Immature natural killer cell (primary cell): ENCODE data around the gene HAUS1. TPM values are rescaled to one million over a fixed set of nuclear protein-coding genes. Genes with fewer than 3 reads are reported as not detected.

Source experiments
- DNase-seq, 3 donors: peaks; one replicate each; pipeline ENCODE4 v3.0.0; 2022; ENCODE audit warnings: mixed read lengths in 1 of 3
- H3K27ac Mint-ChIP-seq, 6 donors: one replicate each; pipeline ENCODE4 v1.8.0; 2020; ENCODE audit warnings: mixed read lengths in 6 of 6, mild to moderate bottlenecking in 5 of 6, inconsistent platforms in 4 of 6, moderate library complexity in 3 of 6
- H3K27me3 Mint-ChIP-seq, 3 donors: one replicate each; pipeline ENCODE4 v1.8.0; 2020 to 2021; ENCODE audit warnings: low read depth in 3 of 3, mild to moderate bottlenecking in 3 of 3, mixed read lengths in 3 of 3, moderate library complexity in 3 of 3, inconsistent platforms in 1 of 3
- H3K36me3 Mint-ChIP-seq, 3 donors: one replicate each; pipeline ENCODE4 v1.8.0; 2020; ENCODE audit warnings: mixed read lengths in 3 of 3, inconsistent platforms in 2 of 3, mild to moderate bottlenecking in 2 of 3
- H3K4me1 Mint-ChIP-seq, 2 donors: one replicate each; pipeline ENCODE4 v1.8.0; 2020; ENCODE audit warnings: inconsistent platforms in 2 of 2, mild to moderate bottlenecking in 2 of 2, mixed read lengths in 2 of 2, moderate library complexity in 1 of 2
- H3K4me3 Mint-ChIP-seq, 5 donors: one replicate each; pipeline ENCODE4 v1.8.0; 2020; ENCODE audit warnings: mild to moderate bottlenecking in 5 of 5, mixed read lengths in 5 of 5, inconsistent platforms in 3 of 5, moderate library complexity in 3 of 5
- H3K9me3 Mint-ChIP-seq, 6 donors: one replicate each; pipeline ENCODE4 v1.8.0; 2020; ENCODE audit warnings: mild to moderate bottlenecking in 6 of 6, mixed read lengths in 6 of 6, inconsistent platforms in 4 of 6, moderate library complexity in 3 of 6
- polyA plus RNA-seq, 3 donors: library from polyadenylated mRNA; unstranded; fragments of 300-500 nt; fragmentation: Illumina TruSeq; gene quantifications; one replicate each; pipeline ENCODE4 v1.2.3, GENCODE V29; 2021

HAUS1 gene
- polyA plus RNA-seq, 3 donors from 2014 or later = 33.3 to 54.1 (median 44.3) TPM

- no peak for DNase-seq
- H3K27ac Mint-ChIP-seq = no peak overlapping the region
- peaks cover 1 to 4% (median 3%) of the 10 kb centered on the region in 3 donors for H3K27me3 Mint-ChIP-seq
- no peaks in the 10 kb centered on the region for H3K36me3 Mint-ChIP-seq
- peaks cover 17 to 18% of the 10 kb centered on the region in 2 donors for H3K4me1 Mint-ChIP-seq
- no peaks in the 10 kb centered on the region for H3K9me3 Mint-ChIP-seq
- no peak overlapping the region for H3K4me3 Mint-ChIP-seq
Measured at GRCh38 chr18:46166261-46166970, 62.2 kb downstream of the HAUS1 start.

DNA sequence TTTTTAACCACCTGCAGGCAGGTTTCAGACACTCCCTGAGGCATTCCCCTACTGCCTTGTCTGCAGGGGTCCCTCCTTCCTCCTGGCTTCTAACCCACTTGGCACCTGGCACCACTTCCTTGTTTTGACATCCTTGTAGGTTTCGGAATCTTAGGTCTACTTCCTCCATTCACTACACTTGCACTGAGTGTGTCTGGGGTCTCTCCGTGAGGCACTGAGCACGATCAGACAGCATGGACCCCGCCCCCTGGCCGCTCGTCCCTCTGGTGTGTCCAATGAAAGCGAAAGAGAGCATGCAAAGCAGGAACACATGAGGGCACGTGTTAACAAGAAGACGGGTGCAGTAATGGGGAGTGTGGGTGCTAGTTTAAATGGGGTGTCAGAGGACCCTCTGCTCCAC lies 63.8 kb downstream of the HAUS1 start:
- peak in 2 of 3 donors; percentile 11 to 12 for DNase-seq
- peaks cover 3 to 4% (median 4%) of the 10 kb centered on the region in 3 donors for H3K27me3 Mint-ChIP-seq
- H3K4me1 Mint-ChIP-seq = peaks cover 11 to 15% of the 10 kb centered on the region in 2 donors
- peak overlapping the region; percentile 52 to 83 (median 80) for H3K4me3 Mint-ChIP-seq
- no peaks in the 10 kb centered on the region for H3K9me3 Mint-ChIP-seq
- H3K27ac Mint-ChIP-seq = peak overlapping the region in 4 of 6 donors; percentile 13 to 49 (median 20)
- H3K36me3 Mint-ChIP-seq = no peaks in the 10 kb centered on the region

GRCh38 chr18:46169464-46169941 lies 65.3 kb downstream of the HAUS1 start:
- Mint-ChIP-seq H3K4me1 (peaks cover 7 to 11% of the 10 kb centered on the region in 2 donors), H3K9me3 (no peaks in the 10 kb centered on the region), H3K27ac (no peak overlapping the region), H3K27me3 (peaks cover 9 to 12% (median 11%) of the 10 kb centered on the region in 3 donors), H3K4me3 (no peak overlapping the region), H3K36me3 (no peaks in the 10 kb centered on the region)
- no peak for DNase-seq

DNA sequence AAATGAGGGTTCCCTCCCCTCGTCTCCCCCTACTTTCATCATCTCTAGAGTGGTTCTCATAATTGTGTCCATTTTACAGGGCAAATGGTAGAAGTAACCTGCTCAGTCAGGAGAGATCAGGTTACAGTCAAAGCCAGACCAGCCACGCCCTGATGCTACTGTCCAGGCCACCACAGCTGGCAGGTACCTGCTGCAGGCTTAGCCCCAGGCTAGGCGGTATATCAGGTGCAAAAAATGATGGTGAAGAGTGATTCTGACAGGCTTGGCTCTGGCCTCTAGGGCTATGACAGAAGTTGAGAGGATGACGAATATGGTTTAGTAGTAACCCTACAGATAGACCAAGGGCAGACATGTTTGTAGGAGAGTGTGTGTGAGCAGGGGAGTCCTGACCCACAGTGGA lies 67.1 kb downstream of the HAUS1 start:
- Mint-ChIP-seq H3K9me3 (no peaks in the 10 kb centered on the region), H3K4me1 (peaks cover 25 to 28% of the 10 kb centered on the region in 2 donors), H3K27me3 (peaks cover 6 to 13% (median 10%) of the 10 kb centered on the region in 3 donors), H3K36me3 (no peaks in the 10 kb centered on the region), H3K27ac (peak overlapping the region in 2 of 6 donors; percentile 1 to 45), H3K4me3 (peak overlapping the region in 4 of 5 donors; percentile 19 to 51 (median 48))
- DNase-seq = no peak

DNA sequence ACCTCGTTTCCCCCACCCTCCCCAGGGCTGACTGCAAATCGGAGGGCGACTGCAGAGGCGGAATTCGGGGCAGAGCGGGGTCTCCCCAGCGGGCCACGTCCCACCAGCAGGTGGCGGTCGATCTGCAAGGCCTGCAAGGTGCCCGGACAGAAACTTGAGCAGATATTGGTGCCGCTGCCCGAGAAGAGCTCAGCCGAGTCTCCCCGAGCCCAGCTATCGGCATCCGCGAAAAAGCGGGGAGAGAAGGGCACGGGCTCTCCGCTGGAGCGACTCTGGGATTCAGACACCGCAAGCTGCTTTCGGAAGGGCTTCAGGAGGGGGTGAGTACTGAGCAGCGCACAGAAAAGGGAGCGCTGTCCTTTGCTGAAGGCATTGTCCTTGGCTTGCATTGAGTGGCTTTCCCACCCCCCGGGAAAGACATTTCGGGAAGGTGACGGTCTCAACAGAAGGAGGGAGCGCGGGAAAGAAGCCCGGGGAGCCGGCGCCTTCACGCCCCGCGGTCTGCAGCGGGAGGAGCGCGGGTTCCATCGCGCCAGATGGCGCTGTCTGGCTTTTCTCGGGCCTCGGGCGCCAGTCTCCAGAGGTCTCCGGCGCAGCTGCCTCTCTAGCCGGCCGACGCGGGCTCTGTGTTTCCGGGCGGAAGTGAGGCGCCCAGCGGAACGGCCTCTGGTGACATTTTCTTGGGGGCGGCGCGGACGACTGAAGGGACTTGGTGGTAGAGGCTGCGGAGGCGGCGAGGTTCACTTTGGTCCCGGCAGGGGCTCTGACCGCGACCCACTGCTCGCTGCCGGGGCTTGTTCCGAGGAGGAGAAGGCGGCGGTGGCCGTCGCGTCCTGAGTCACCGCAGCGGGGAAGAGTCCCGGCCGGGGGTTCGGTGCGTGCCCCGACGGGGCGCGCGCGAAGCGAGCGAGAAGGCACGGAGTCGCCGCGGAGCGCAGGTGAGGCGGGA lies 69.5 kb downstream of the HAUS1 start:
- Mint-ChIP-seq H3K27me3 (peaks cover 6 to 12% (median 10%) of the 10 kb centered on the region in 3 donors), H3K9me3 (no peaks in the 10 kb centered on the region), H3K4me1 (peaks cover 32 to 36% of the 10 kb centered on the region in 2 donors), H3K27ac (peak overlapping the region; percentile 93 to 98 (median 96)), H3K4me3 (peak overlapping the region; percentile 94 to 99 (median 99)), H3K36me3 (peaks cover 0 to 3% (median 0%) of the 10 kb centered on the region in 3 donors)
- peak; percentile 91 to 93 (median 92) for DNase-seq

DNA sequence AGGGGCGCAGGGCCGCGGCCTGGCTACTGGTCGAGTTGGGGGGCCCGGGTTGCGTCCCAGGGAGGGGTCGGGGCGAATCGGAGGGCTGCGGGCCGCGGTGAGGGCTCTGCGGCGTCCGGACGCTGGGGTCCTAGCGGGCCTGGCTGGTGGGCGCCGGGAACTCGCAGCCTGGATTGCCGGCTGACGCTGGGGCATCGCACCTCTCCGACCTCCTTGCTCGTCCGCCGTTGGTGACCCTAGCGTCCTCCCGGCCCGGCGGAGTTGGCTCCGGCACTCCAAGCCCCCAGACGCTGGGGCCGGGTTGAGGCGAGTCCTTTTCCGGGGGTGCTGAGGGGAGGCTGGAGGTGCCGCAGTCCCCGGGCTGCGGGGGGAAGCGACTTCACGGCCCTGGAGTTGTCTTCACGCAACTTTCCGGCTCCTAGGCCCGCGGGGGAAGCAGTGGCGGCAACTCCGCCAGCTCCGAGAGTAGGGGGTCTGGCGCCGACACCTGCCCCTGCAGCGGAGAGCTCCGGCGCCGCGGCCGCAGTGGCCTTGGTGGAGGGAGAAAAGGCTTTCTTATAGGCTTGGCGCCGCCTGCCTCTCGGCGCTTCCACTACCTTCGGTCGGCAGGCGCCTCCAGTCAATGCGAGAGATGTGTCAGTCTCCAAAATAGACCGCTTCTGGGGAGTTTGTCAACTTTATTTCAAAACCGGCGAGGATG lies 70.3 kb downstream of the HAUS1 start:
- H3K4me1 Mint-ChIP-seq = peaks cover 35 to 41% of the 10 kb centered on the region in 2 donors

DNA sequence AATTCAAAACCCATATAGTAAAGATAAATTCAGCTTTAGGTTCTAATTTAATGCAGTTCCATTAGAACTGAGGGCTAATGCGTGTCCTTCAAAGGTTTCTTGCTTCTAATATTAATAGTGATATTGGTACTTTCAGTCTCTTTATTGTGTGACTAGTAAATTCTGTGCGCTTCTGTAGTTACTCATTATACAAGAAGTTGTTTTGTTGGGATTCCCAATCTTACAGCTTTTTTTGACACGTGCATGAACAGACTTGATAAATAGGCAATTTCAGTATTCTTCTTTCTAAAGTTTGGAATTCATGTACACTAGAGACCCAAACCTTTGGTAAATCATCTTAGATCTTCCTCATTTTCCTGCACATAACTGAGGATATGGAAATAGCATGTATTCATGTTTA lies 71.8 kb downstream of the HAUS1 start:
- peaks cover 0 to 3% (median 0%) of the 10 kb centered on the region in 3 donors for H3K36me3 Mint-ChIP-seq

More for the DNA sequence above, 70.3 kb downstream of the HAUS1 start:
- H3K27me3 Mint-ChIP-seq = peaks cover 6 to 12% (median 10%) of the 10 kb centered on the region in 3 donors
- H3K36me3 Mint-ChIP-seq = peaks cover 0 to 3% (median 0%) of the 10 kb centered on the region in 3 donors
- DNase-seq = peak; percentile 44 to 46 (median 44)
- H3K9me3 Mint-ChIP-seq = no peaks in the 10 kb centered on the region
- H3K27ac Mint-ChIP-seq = peak overlapping the region in 5 of 6 donors; percentile 77 to 98 (median 84)
- H3K4me3 Mint-ChIP-seq = peak overlapping the region; percentile 94 to 99 (median 99)

More for the DNA sequence above, 71.8 kb downstream of the HAUS1 start:
- peak overlapping the region; percentile 94 to 99 (median 99) for H3K4me3 Mint-ChIP-seq
- H3K4me1 Mint-ChIP-seq = peaks cover 43 to 56% of the 10 kb centered on the region in 2 donors
- DNase-seq = no peak
- H3K27me3 Mint-ChIP-seq = peaks cover 8 to 12% (median 10%) of the 10 kb centered on the region in 3 donors
- peak overlapping the region in 5 of 6 donors; percentile 5 to 95 (median 34) for H3K27ac Mint-ChIP-seq
- H3K9me3 Mint-ChIP-seq = no peaks in the 10 kb centered on the region

Other genes with a start within 250 kb of the HAUS1 start
- gene EPG5, start 137.1 kb upstream of the HAUS1 start, polyA plus RNA-seq = 1 to 10 TPM; 2.9 to 6.5 (median 5.3) TPM
- 10 to 100 TPM; 27.7 to 37.7 (median 31.6) TPM for gene PSTPIP2, start 32.1 kb upstream of the HAUS1 start, polyA plus RNA-seq
- gene ATP5F1A, start 6.1 kb upstream of the HAUS1 start, polyA plus RNA-seq = 100 to 1,000 TPM; 429 to 774 (median 468) TPM